Fibroblast of gingiva (primary cell): ENCODE measurements around the gene SOD3.

Experiments used
- DNase-seq: peaks from one replicate; pipeline ENCODE4 v3.0.0-alpha.2; 2011; ENCODE audit warnings: low read depth

SOD3 gene

GRCh38 chr4:24794916-24795665 is at the start of gene SOD3:
SOD3 (plus strand) TSS chr4:24795573; CDS start chr4:24799522, 3,949 bp downstream.
- DNase-seq: peak; percentile 94

- no peak for DNase-seq
These were observed 48.0 kb upstream of the SOD3 start for GRCh38 chr4:24747234-24747975.

GRCh38 chr4:24748023-24748422 is 47.4 kb upstream of the SOD3 start:
- no peak for DNase-seq

- DNase-seq: no peak
These were observed 46.5 kb upstream of the SOD3 start for GRCh38 chr4:24748758-24749350.

- no peak for DNase-seq
These were observed 45.3 kb upstream of the SOD3 start for GRCh38 chr4:24750106-24750505.

- no peak for DNase-seq
These were observed 43.3 kb upstream of the SOD3 start for GRCh38 chr4:24751926-24752539.

GRCh38 chr4:24753519-24753918 is 41.9 kb upstream of the SOD3 start:
- peak; percentile 30 for DNase-seq

GRCh38 chr4:24754571-24754970 is 40.8 kb upstream of the SOD3 start:
- DNase-seq: no peak

GRCh38 chr4:24763631-24764297 is 31.6 kb upstream of the SOD3 start:
- no peak for DNase-seq

- DNase-seq: no peak
These were observed 31.0 kb upstream of the SOD3 start for GRCh38 chr4:24764345-24764744.

- DNase-seq: peak; percentile 62
These were observed 29.9 kb upstream of the SOD3 start for GRCh38 chr4:24765376-24765988.

- DNase-seq: no peak
These were observed 27.4 kb upstream of the SOD3 start for GRCh38 chr4:24768006-24768405.

- no peak for DNase-seq
These were observed 26.8 kb upstream of the SOD3 start for GRCh38 chr4:24768604-24769003.

GRCh38 chr4:24769571-24769970 is 25.8 kb upstream of the SOD3 start:
- DNase-seq: no peak

GRCh38 chr4:24770032-24770584 is 25.3 kb upstream of the SOD3 start:
- DNase-seq: peak; percentile 57

GRCh38 chr4:24770667-24771066 is 24.7 kb upstream of the SOD3 start:
- no peak for DNase-seq

- DNase-seq: no peak
These were observed 24.1 kb upstream of the SOD3 start for GRCh38 chr4:24771241-24771640.

- DNase-seq: no peak
These were observed 23.2 kb upstream of the SOD3 start for GRCh38 chr4:24772061-24772705.

GRCh38 chr4:24772952-24773351 is 22.4 kb upstream of the SOD3 start:
- no peak for DNase-seq

- peak; percentile 3 for DNase-seq
These were observed 20.9 kb upstream of the SOD3 start for GRCh38 chr4:24774452-24774851.
